SU-DHL-6 (cell line): ENCODE measurements around the gene AK2.

Experiments used
- H2AFZ ChIP-seq: fragments of 200-600 bp; sonication (generic); 2 replicates; pipeline ENCODE4 v1.6.1; 2014; ENCODE audit warnings: low read depth, mild to moderate bottlenecking, moderate library complexity, mixed read lengths, antibody characterized with exemption, low read length; ENCODE audit not compliant: severe bottlenecking
- H3F3A ChIP-seq: fragments of 200-600 bp; shearing (Covaris generic); 2 replicates; pipeline ENCODE4 v1.6.0; 2016; ENCODE audit warnings: antibody characterized with exemption, mild to moderate bottlenecking; ENCODE audit not compliant: insufficient read depth
- H3K27ac ChIP-seq: fragments of 200-600 bp; sonication (generic); 2 replicates; pipeline ENCODE4 v1.5.1; 2016; ENCODE audit warnings: low read depth, mild to moderate bottlenecking, low read length, moderate library complexity, mixed read lengths
- H3K27me3 ChIP-seq: fragments of 200-600 bp; sonication (generic), shearing (Covaris generic); 2 replicates; pipeline ENCODE4 v1.6.0; 2014; ENCODE audit warnings: mild to moderate bottlenecking, low read length
- H3K36me3 ChIP-seq: fragments of 200-600 bp; sonication (generic); 2 replicates; pipeline ENCODE4 v1.6.1; 2014; ENCODE audit warnings: mild to moderate bottlenecking, low read length, mixed read lengths
- H3K4me2 ChIP-seq: fragments of 300-600, 200-600 bp; shearing (Covaris generic), sonication (generic); 2 replicates; pipeline ENCODE4 v1.6.0; 2014; ENCODE audit warnings: low read length, low read depth, mild to moderate bottlenecking; ENCODE audit not compliant: poor library complexity, severe bottlenecking
- H3K4me3 ChIP-seq: fragments of 200-600 bp; sonication (generic); 2 replicates; pipeline ENCODE4 v1.5.1; 2014; ENCODE audit warnings: antibody characterized with exemption, low read length, mild to moderate bottlenecking, mixed read lengths; ENCODE audit not compliant: insufficient read depth, poor library complexity, severe bottlenecking
- H3K79me2 ChIP-seq: fragments of 200-600 bp; sonication (generic); 2 replicates; pipeline ENCODE4 v1.6.1; 2014; ENCODE audit warnings: mild to moderate bottlenecking, low read length, moderate library complexity; ENCODE audit not compliant: insufficient read depth
- H3K9ac ChIP-seq: fragments of 200-600 bp; sonication (generic); 2 replicates; pipeline ENCODE4 v1.7.0; 2014; ENCODE audit warnings: mild to moderate bottlenecking, low read length
- H3K9me2 ChIP-seq: fragments of 200-600 bp; sonication (generic); replicated peaks from 2 replicates; pipeline ENCODE4 v1.6.1; 2014; ENCODE audit warnings: low read length; ENCODE audit not compliant: insufficient read depth
- H3K9me3 ChIP-seq: fragments of 200-600 bp; sonication (generic); 2 replicates; pipeline ENCODE4 v1.6.1; 2014; ENCODE audit warnings: low read length, mixed read lengths; ENCODE audit not compliant: insufficient read depth
- H4K20me1 ChIP-seq: fragments of 200-600 bp; sonication (generic); 2 replicates; pipeline ENCODE4 v1.6.1; 2014; ENCODE audit warnings: low read depth, mild to moderate bottlenecking, antibody characterized with exemption, low read length, moderate library complexity, mixed read lengths
- EZH2phosphoT487 ChIP-seq: fragments of 200-600 bp; sonication (generic), shearing (Covaris generic); conservative IDR thresholded peaks from 2 replicates; pipeline ENCODE4 v1.6.1; 2018; ENCODE audit warnings: mild to moderate bottlenecking, antibody characterized with exemption, low read length, moderate library complexity, mixed read lengths
- TF ChIP-seq, protein P1 (sequence below): fragments of 200-600 bp; sonication (generic); IDR thresholded peaks from one replicate; pipeline ENCODE4 v1.5.1; 2017; ENCODE audit warnings: antibody characterized with exemption, mild to moderate bottlenecking, low read length, moderate library complexity; ENCODE audit not compliant: insufficient read depth, poor library complexity, severe bottlenecking

AK2 gene

DNA sequence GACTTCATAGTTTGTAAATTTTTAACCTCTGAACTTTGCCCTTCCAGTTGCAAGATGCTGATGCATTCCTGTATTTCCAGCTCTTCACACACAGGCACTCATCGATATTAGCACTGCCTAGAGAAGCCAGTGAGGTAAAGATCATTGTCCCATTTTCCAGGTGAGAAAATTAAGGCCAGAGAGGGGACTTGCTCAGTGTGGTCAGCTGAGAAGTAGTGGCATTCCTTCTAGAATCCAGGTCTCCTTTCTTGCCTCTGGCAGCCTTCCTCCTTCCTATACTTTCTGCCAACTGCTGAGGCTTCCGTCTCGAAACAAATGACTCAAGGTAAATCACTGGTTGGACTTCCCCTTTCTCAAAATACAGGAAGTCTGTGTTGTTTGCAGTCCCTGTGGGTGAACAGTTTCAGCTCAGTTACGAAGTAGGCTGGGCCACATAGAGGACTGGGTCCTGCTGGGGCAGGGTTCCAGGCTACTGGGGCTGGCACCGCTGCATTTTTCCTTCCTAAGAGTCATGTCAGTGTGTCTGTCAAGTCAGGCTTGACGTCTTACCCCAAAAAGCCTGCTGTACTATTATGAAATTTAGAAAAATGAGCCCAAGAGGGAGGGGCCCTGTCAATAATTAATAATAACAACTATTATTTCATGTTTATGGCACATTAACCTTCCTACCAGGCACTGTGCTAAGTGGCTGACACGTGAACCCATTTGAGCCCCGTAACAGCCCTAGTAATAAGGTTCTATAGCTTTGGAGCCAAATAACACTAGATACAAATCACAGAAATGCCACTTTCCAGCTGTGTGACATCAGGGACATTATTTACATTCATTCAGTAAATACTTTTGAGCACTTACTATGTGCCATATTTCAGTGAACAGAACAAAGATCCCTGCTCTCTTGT, 55.4 kb downstream of the AK2 start:
- TF ChIP-seq, protein P1, sequence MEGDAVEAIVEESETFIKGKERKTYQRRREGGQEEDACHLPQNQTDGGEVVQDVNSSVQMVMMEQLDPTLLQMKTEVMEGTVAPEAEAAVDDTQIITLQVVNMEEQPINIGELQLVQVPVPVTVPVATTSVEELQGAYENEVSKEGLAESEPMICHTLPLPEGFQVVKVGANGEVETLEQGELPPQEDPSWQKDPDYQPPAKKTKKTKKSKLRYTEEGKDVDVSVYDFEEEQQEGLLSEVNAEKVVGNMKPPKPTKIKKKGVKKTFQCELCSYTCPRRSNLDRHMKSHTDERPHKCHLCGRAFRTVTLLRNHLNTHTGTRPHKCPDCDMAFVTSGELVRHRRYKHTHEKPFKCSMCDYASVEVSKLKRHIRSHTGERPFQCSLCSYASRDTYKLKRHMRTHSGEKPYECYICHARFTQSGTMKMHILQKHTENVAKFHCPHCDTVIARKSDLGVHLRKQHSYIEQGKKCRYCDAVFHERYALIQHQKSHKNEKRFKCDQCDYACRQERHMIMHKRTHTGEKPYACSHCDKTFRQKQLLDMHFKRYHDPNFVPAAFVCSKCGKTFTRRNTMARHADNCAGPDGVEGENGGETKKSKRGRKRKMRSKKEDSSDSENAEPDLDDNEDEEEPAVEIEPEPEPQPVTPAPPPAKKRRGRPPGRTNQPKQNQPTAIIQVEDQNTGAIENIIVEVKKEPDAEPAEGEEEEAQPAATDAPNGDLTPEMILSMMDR = no peak
- no peak for TF ChIP-seq EZH2phosphoT487
- no peaks in the 10 kb centered on the region for H3K27me3 ChIP-seq
- H3K9ac ChIP-seq = peak overlapping the region; percentile 51
- H3K79me2 ChIP-seq = no peaks in the 10 kb centered on the region
- peak overlapping the region; percentile 45 for H3K4me3 ChIP-seq
- H2AFZ ChIP-seq = peak overlapping the region; percentile 46
- peak overlapping the region; percentile 66 for H3K27ac ChIP-seq
- no peaks in the 10 kb centered on the region for H3K9me2 ChIP-seq
- no peaks in the 10 kb centered on the region for H3K9me3 ChIP-seq
- H4K20me1 ChIP-seq = no peaks in the 10 kb centered on the region
- H3F3A ChIP-seq = no peaks in the 10 kb centered on the region
- no peaks in the 10 kb centered on the region for H3K36me3 ChIP-seq
- peak overlapping the region; percentile 83 for H3K4me2 ChIP-seq

DNA sequence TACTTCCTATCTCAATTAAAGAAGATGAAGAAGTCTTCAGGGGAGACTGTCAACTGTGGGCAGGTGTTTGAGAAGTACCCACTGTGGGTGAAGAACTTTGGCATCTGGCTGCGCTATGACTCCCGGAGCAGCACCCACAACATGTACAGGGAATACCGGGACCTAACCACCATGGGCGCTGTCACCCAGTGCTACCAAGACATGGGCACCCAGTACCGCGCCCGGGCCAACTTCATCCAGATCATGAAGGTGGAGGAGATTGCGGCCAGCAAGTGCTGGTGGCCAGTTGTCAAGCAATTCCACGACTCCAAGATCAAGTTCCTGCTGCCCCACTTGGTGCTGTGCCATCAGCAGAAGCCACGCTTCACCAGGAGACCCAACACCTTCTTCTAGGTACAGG, 56.6 kb downstream of the AK2 start:
- H3K9ac ChIP-seq = no peak overlapping the region
- H2AFZ ChIP-seq = no peak overlapping the region
- peak overlapping the region; percentile 83 for H3K4me2 ChIP-seq
- no peaks in the 10 kb centered on the region for H3F3A ChIP-seq
- no peak overlapping the region for H3K4me3 ChIP-seq
- H4K20me1 ChIP-seq = no peaks in the 10 kb centered on the region
- H3K27me3 ChIP-seq = no peaks in the 10 kb centered on the region
- H3K79me2 ChIP-seq = no peaks in the 10 kb centered on the region
- H3K9me3 ChIP-seq = no peaks in the 10 kb centered on the region
- TF ChIP-seq, protein P1 = no peak
- no peak for TF ChIP-seq EZH2phosphoT487
- H3K9me2 ChIP-seq = no peaks in the 10 kb centered on the region
- H3K36me3 ChIP-seq = no peaks in the 10 kb centered on the region
- H3K27ac ChIP-seq = 0 out of 2 replicates have a peak overlapping the region, but pooled peaks have one; percentile 66

DNA sequence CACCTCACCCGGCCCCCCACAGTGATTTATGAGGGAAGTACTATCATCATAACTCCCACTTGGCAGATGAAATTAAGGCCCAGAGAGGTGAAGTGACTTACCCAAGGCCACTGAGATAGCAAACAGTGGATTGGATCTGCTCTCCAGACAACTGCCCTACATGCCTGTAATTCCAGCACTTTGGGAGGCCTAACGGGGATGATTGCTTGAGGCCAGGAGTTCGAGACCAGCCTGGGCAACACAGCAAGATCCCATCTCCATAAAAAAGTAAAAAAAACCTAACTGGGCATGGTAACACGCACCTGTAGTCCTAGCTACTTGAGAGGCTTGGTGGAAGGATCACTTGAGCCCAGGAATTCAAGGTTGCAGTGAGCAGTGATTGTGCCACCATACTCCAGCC, 57.8 kb downstream of the AK2 start:
- Histone ChIP-seq H3K27me3 (no peaks in the 10 kb centered on the region), H2AFZ (no peak overlapping the region), H3K4me2 (no peak overlapping the region), H3K79me2 (no peaks in the 10 kb centered on the region), H3K27ac (no peak overlapping the region), H3K4me3 (no peak overlapping the region), H4K20me1 (no peaks in the 10 kb centered on the region), H3K9ac (no peak overlapping the region), H3K36me3 (no peaks in the 10 kb centered on the region), H3F3A (no peaks in the 10 kb centered on the region), H3K9me2 (no peaks in the 10 kb centered on the region), H3K9me3 (no peaks in the 10 kb centered on the region)
- TF ChIP-seq, protein P1 = no peak
- no peak for TF ChIP-seq EZH2phosphoT487
